Activated CD8-positive, alpha-beta memory T cell treated with anti-CD3 and anti-CD28 coated beads, Interleukin-2, amount 50 U/mL, for 24 hours (primary cell): ENCODE measurements around the gene AKAP13.

Experiments
- DNase-seq: peaks from one replicate; pipeline ENCODE4 v3.0.0-alpha.2; 2020; ENCODE audit errors: extremely low read depth

AKAP13 gene

GRCh38 chr15:85726454-85726853 is 346.1 kb downstream of the AKAP13 start:
- DNase-seq: no peak

- DNase-seq: no peak
These were observed 346.7 kb downstream of the AKAP13 start for GRCh38 chr15:85727068-85727467.

DNA sequence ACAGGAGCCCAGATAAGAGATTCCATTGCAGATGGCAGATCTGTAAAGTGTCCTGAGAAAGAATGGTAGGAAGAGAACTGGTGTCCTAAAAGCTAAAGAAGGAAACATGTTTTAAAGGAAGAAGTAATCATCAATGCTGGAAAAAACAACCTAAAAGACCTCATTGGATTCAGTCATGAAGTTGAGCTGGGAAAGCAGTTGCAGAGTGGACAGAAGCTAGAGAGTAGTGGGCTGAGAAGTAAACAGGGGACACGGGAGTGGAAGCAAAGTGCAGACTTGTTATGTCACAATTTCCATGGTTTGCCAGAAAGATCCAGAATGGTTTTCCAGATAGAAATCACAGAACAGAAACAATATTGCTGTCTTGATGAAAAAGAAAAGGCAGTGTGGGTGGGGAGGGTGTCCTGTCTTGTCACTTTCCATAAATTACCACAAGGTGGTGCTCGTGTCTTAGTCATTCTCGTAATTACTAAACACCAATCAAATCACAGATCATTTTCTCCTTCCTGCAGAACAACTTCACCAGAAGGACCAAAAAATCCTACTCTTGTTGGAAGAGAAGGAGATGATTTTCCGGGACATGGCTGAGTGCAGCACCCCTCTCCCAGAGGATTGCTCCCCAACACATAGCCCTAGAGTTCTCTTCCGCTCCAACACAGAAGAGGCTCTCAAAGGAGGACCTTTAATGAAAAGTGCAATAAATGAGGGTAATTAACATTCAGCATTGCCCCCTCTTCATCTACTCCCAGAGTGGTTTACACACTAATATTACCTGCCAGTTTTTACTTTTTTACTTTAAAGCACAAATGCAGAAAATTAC is 349.8 kb downstream of the AKAP13 start:
- no peak for DNase-seq

DNA sequence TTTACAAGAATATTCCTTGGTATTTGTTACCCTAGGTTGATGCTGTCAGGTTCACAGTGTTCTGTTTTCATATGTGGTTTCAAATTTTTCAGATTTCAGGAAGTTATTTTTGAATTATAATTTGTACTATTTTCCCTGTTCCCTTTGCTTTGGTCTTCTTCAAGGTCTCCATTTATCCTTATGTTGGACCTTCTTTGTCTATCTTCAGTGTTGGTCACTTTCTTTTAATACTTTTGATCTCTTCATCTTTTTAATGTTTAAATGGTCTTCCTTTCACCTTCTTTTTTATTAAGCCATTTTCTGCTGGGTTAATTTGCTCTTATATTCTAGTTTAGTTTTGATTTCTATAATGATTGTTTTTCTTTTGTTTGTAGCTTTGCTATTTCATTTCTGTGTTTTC is 353.0 kb downstream of the AKAP13 start:
- no peak for DNase-seq

GRCh38 chr15:85737061-85737460 is 356.7 kb downstream of the AKAP13 start:
- DNase-seq: no peak

- no peak for DNase-seq
These were observed 360.6 kb downstream of the AKAP13 start for GRCh38 chr15:85741021-85741421.

GRCh38 chr15:85741662-85742061 is 361.3 kb downstream of the AKAP13 start:
- no peak for DNase-seq

DNA sequence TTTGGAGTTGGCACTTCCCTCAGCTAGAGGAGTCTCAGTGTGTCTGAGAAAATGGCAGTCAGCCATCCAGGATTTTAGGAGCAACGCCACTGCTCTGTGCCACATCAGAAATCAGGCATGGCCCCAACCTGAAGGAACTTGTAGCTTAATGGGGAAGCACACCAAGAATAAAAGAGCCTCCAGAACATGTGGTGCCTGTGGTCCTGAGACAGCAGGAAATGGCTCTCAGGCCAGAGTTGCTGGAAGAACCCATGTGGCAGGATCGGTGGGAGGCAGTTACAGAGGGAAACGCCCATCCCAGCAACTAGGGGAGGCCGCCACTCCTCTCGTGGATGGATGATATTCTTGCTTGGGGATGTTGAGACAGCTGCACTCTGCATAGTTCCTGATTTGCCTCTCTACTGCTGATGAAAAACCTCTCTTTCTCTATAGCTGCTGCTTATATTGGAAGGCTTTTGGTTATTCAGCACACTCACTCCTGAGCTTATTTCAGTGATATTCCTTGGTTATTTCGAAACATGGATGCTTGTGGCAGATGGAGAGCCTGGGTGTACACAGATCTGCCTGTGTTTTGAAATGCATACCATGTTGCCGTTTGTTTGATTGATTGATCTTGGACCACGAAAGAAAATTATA is 361.9 kb downstream of the AKAP13 start:
- no peak for DNase-seq

DNA sequence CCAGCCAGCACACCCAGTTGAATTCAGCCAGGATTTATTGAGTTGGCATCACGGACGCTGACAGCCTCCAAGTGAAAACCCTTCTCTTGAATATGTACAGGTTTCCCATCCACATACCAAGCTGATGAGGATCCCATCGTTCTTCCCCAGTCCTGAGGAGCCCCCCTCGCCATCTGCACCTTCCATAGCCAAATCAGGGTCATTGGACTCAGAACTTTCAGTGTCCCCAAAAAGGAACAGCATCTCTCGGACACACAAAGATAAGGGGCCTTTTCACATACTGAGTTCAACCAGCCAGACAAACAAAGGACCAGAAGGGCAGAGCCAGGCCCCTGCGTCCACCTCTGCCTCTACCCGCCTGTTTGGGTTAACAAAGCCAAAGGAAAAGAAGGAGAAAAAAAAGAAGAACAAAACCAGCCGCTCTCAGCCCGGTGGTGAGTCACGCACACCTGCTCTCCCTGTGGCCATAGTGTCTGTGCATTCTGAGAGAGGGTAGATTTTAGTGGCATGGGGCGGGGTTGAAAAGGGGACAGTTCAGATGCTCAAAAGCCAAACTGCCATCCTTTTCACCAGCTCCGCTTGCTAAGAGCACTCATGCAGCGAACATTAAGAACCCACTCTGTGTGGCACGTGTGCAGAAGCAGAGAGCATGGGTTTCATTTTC is 363.1 kb downstream of the AKAP13 start:
- no peak for DNase-seq

- DNase-seq: no peak
These were observed 364.2 kb downstream of the AKAP13 start for GRCh38 chr15:85744579-85744978.

GRCh38 chr15:85745023-85745422 is 364.6 kb downstream of the AKAP13 start:
- DNase-seq: no peak

GRCh38 chr15:85745525-85746150 is 365.2 kb downstream of the AKAP13 start:
- DNase-seq: no peak

GRCh38 chr15:85746641-85747040 is 366.2 kb downstream of the AKAP13 start:
- no peak for DNase-seq

DNA sequence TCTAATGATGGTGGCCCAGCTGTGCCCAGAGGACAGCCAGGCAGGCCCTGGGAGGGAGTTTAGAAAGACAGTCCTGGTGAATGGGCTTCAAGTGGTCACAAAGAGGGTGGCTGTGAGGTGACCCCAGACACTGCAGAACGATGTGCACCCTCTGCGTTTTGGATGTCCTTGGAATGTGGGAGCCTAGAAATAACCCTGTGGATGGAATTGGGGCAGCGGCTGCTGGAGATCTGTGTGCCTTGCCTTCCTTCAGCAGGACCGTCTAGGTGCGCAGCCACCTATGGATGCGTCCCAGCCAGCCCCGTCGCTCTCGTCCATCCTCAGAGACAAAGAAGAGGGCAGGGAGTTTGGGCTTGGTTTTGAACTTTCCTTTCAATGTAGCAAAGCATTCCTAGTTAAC is 367.8 kb downstream of the AKAP13 start:
- no peak for DNase-seq

- DNase-seq: no peak
These were observed 368.3 kb downstream of the AKAP13 start for GRCh38 chr15:85748729-85749128.

DNA sequence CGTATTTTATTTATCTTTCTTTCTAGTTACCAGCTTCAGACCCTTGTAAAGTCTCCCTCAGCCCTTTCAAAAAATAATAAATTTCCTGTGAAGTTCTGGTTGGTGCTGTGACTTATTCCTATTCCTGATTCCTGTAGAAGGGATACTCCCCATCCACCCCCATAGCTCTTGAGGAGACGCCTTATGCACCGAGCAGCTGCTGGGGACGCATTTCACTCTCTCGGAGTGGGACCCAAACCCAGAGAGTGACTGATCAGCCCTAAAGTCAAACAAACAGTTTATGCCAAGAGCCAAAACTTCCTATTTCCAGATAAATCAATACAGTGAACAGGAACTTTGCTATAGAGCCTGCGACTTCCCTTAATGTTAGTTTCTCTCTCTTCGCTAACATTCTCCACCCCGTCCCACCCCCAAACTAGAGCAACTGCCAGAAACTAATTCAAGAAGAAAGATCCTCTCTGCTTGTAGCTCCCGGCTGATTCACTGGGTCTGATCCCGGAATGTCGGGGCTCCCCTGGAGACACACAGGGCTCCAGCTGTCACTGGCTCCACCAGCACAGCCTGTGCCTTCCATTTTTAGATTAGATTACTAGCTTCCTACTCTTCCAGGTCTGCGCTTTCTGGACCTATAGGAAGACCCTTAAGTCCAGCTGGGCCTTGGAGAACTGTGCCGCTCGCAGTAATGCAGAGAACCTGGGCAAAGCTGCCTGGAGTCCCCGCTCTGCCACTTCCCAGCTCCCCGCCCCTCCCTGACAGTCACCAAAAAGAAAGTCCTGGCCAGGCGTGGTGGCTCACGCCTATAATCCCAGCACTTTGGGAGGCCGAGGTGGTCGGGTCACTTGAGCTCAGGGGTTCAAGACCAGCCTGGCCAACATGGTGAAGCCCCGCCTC is 369.1 kb downstream of the AKAP13 start:
- DNase-seq: no peak

DNA sequence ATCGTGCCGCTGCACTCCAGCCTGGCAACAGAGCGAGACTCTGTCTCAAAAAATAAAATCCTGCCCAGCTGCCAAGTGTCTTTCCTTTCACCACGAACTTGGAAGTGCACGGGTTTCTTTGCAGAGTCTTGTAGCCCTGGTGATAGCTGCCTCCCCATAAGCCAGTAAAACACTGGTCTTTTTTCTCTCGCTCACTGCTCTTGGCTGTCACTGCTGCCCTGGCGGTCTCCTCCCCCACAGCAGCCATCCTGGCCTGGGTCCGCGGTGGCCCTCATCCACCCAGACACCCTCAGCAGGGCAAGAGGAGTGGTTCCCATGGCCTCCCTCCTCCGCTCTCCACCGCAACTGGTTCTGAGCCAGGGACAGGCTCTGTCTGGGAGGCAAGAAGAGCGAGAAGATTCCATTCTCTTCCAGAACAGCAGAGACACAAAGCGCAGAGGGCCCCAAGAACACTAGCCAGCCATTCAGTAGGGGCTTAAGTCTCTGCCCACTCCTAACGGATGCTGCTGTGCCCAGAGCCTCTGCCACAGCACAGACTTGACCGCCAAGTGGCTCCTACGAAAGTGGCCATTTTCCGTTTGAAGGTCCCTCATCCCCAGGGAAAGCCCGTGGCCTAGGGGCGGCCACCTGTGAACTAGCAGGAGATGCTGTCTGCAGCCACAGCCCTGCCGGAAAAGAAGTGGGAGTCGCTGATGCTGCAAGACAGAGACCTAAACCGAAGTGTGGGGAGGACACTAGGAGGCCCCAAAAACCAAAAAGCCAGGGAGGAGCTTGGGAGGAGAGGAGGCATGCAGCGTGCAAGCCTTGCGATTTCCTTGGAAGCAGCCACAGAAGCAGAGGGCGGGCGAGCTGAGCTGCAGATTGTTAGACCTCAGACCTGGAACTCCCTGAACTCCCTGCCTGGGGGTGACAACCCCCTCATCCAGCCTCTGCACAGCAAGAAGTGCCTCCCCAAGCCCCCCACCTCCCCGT is 370.2 kb downstream of the AKAP13 start:
- no peak for DNase-seq

GRCh38 chr15:85751291-85752123 is 371.1 kb downstream of the AKAP13 start:
- DNase-seq: no peak

GRCh38 chr15:85752124-85752475 is 371.7 kb downstream of the AKAP13 start:
- no peak for DNase-seq
